ENCODE results near the gene SCNN1B.

DNA sequence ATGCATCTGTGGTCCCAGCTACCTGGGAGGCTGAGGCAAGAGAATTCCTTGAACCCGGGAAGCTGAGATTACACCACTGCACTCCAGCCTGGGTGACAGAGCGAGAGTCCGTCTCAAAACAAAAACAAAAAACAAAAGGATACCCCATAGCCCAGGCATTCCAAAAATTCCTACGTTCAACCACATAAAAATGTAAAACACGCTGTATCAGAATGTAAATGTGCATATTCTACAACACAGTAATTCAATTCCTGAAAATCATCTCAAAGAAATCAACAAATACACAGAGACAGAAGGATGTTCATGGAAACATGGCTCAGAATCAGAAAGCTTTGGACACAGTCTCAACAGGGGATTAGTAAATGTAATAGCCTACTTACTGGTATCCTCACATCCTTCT lies 117.9 kb downstream of the SCNN1B start:
- TF ChIP-seq GATAD1 (CRISPR knock-in tag; IDR thresholded peaks at IDR 0.05) (no peak), CBX5 (CRISPR knock-in tag; IDR thresholded peaks at IDR 0.05; ENCODE audit: borderline replicate concordance) (no peak), CHD2 (IDR thresholded peaks at IDR 0.05; ENCODE audit: low read depth, low read length) (no peak)
- TF ChIP-seq, protein P1, sequence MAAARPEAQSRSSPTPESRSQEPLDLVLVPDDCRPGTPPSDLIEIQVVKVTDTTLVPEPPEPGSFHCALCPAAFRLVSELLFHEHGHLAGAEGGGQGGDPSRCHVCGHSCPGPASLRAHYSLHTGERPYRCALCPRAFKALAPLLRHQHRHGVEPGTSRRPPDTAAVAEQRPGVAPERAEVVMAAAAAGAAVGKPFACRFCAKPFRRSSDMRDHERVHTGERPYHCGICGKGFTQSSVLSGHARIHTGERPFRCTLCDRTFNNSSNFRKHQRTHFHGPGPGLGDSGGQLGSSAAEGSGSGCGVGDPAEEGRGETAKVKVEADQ (CRISPR knock-in tag; IDR thresholded peaks at IDR 0.05; ENCODE audit: borderline replicate concordance): no peak

Data from HepG2 (cell line).